22Rv1 (cell line): ENCODE measurements around the gene WWC2.

Source experiments
- CTCF ChIP-seq: fragments of 450-650 bp; IDR thresholded peaks from 2 replicates; pipeline ENCODE4 v1.5.1; 2017; ENCODE audit warnings: mild to moderate bottlenecking
- ZFX ChIP-seq: fragments of 450-650 bp; IDR thresholded peaks from 2 replicates; pipeline ENCODE4 v1.6.1; 2017; ENCODE audit warnings: antibody characterized with exemption, borderline replicate concordance

GRCh38 chr4:183178201-183178600, 79.1 kb downstream of the WWC2 start:
- TF ChIP-seq CTCF (no peak), ZFX (no peak)
